Adrenal gland (tissue), 5 donors: ENCODE data around the gene EPHB1.

Experiments used
- POLR2A ChIP-seq, 2 donors: fragments of 450-650 bp; IDR thresholded peaks; one replicate each; pipeline ENCODE4 v1.6.1; 2017; ENCODE audit warnings: antibody characterized with exemption in 2 of 2, mild to moderate bottlenecking in 2 of 2, moderate library complexity in 1 of 2
- TF ChIP-seq, protein P1 (sequence below), 6 experiments: fragments of 450-650 bp in 4 of 6; fragments of 200-600 bp in 2 of 6; sonication (generic) in 1 of 6; IDR thresholded peaks; 1 replicate in 5 of 6; 2 replicates in 1 of 6; pipeline versions ENCODE4 v1.5.1 to v1.8.0; 2016 to 2021; ENCODE audit warnings: antibody characterized with exemption in 6 of 6, mild to moderate bottlenecking in 2 of 6, moderate library complexity in 1 of 6
- donor health status: DM: no; HTN: no; CAD: no.

- no peak for TF ChIP-seq POLR2A (IDR thresholded peaks at IDR 0.05)
- TF ChIP-seq, protein P1, sequence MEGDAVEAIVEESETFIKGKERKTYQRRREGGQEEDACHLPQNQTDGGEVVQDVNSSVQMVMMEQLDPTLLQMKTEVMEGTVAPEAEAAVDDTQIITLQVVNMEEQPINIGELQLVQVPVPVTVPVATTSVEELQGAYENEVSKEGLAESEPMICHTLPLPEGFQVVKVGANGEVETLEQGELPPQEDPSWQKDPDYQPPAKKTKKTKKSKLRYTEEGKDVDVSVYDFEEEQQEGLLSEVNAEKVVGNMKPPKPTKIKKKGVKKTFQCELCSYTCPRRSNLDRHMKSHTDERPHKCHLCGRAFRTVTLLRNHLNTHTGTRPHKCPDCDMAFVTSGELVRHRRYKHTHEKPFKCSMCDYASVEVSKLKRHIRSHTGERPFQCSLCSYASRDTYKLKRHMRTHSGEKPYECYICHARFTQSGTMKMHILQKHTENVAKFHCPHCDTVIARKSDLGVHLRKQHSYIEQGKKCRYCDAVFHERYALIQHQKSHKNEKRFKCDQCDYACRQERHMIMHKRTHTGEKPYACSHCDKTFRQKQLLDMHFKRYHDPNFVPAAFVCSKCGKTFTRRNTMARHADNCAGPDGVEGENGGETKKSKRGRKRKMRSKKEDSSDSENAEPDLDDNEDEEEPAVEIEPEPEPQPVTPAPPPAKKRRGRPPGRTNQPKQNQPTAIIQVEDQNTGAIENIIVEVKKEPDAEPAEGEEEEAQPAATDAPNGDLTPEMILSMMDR (IDR thresholded peaks at IDR 0.05): no peak
These were observed 387.4 kb downstream of the EPHB1 start for GRCh38 chr3:135182364-135182998.
